Caco-2 (cell line): ENCODE measurements around the gene MPHOSPH8. TPM values are rescaled to one million over a fixed set of nuclear protein-coding genes. Genes with fewer than 3 reads are reported as not detected.

Source experiments
- BruUV-seq: library from RNA; stranded (reverse); fragments of 400-500 nt; replicated peaks from 2 replicates; lab custom pipeline; 2021; lab: Mats Ljungman, UMichigan
- CTCF ChIA-PET: fragments of 300-600 bp; sonication (Branson Sonifier 250); formaldehyde crosslinking; loops from one replicate; lab custom pipeline; 2022; ENCODE audit warnings: antibody characterized with exemption; lab: Charles Lee
- POLR2A ChIA-PET: fragments of 300-600 bp; sonication (Branson Sonifier 250); formaldehyde crosslinking; loops from one replicate; lab custom pipeline; 2022; ENCODE audit warnings: antibody characterized with exemption; lab: Charles Lee
- DNase-seq, 2 experiments: peaks; one replicate each; pipeline versions ENCODE4 v3.0.0 to v3.0.0-alpha.2; 2020 to 2022
- H3K27me3 ChIP-seq: replicated peaks from 2 replicates; pipeline ENCODE4 v1.6.0; 2011; ENCODE audit warnings: low read length; ENCODE audit not compliant: control insufficient read depth, insufficient read depth
- H3K36me3 ChIP-seq: 2 replicates; pipeline ENCODE4 v1.5.1; 2011; ENCODE audit warnings: low read length; ENCODE audit not compliant: control insufficient read depth, insufficient read depth
- H3K4me1 ChIP-seq: fragments of 250-450 bp; sonication (Bioruptor Pico); 2 replicates; pipeline ENCODE4 v1.5.1; 2020; ENCODE audit warnings: mild to moderate bottlenecking
- H3K4me3 ChIP-seq: 2 replicates; pipeline ENCODE4 v1.5.1; 2011; ENCODE audit warnings: low read depth, mild to moderate bottlenecking, control low read depth, low read length
- H3K9me3 ChIP-seq: fragments of 250-450 bp; sonication (Bioruptor Pico); 2 replicates; pipeline ENCODE4 v1.5.1; 2020; ENCODE audit warnings: mild to moderate bottlenecking, moderate library complexity
- H3K27ac Mint-ChIP-seq: one replicate; pipeline ENCODE4 v1.8.0; 2022; ENCODE audit warnings: mixed read lengths; ENCODE audit not compliant: unreplicated experiment
- H3K27me3 Mint-ChIP-seq: one replicate; pipeline ENCODE4 v1.8.0; 2022; ENCODE audit warnings: mixed read lengths; ENCODE audit not compliant: insufficient read depth, unreplicated experiment
- H3K36me3 Mint-ChIP-seq: one replicate; pipeline ENCODE4 v1.8.0; 2022; ENCODE audit warnings: mild to moderate bottlenecking, mixed read lengths; ENCODE audit not compliant: insufficient read depth, unreplicated experiment
- H3K4me1 Mint-ChIP-seq: one replicate; pipeline ENCODE4 v1.8.0; 2022; ENCODE audit warnings: low read depth, mixed read lengths; ENCODE audit not compliant: unreplicated experiment
- H3K4me3 Mint-ChIP-seq: one replicate; pipeline ENCODE4 v1.8.0; 2022; ENCODE audit warnings: mild to moderate bottlenecking, moderate library complexity, mixed read lengths; ENCODE audit not compliant: unreplicated experiment
- H3K9me3 Mint-ChIP-seq: one replicate; pipeline ENCODE4 v1.8.0; 2022; ENCODE audit warnings: mixed read lengths; ENCODE audit not compliant: unreplicated experiment
- intact Hi-C: fragments of 100-400 bp; cut with micrococcal nuclease; formaldehyde crosslinking; loops from one replicate; pipeline ENCODE4 v1.10.0; 2022; ENCODE audit not compliant: unreplicated experiment
- total RNA-seq: library from RNA; stranded (reverse); gene quantifications from 2 replicates; pipeline ENCODE4 v1.2.3, GENCODE V29; 2022
- TF ChIP-seq, protein P1 (sequence below), 2 experiments: fragments of 200-600 bp in 1 of 2; IDR thresholded peaks; 1 replicate in 1 of 2; 2 replicates in 1 of 2; pipeline versions ENCODE4 v1.5.1 to v1.8.0; 2011 to 2022; ENCODE audit warnings: antibody characterized with exemption in 1 of 2, control low read depth in 1 of 2, inconsistent platforms in 1 of 2, low read depth in 1 of 2, low read length in 1 of 2, mild to moderate bottlenecking in 1 of 2, moderate library complexity in 1 of 2; ENCODE audit not compliant: insufficient read depth in 1 of 2, severe bottlenecking in 1 of 2, unreplicated experiment in 1 of 2

Gene MPHOSPH8
- total RNA-seq, 1 experiment from 2014 or later = 31.6 TPM

GRCh38 chr13:19587635-19588300 lies 45.7 kb upstream of the MPHOSPH8 start:
- intact Hi-C loops = loop anchor here (1.0 to 10.0 kb wide), 5 partner anchors 32 to 498 kb away; no protein-coding TSS in a partner anchor
- CTCF ChIA-PET = interaction anchor here (0.5 to 1.5 kb wide), 4 partner anchors 31 to 1047 kb away, joined by 3 to 10 read pairs (median 6); partner anchors contain the start of gene MPHOSPH8
- POLR2A ChIA-PET = no interaction called here
- H3K9me3 ChIP-seq = no peaks in the 10 kb centered on the region
- Mint-ChIP-seq H3K4me3 (no peak overlapping the region), H3K4me1 (peaks cover 6% of the 10 kb centered on the region), H3K9me3 (no peaks in the 10 kb centered on the region), H3K27me3 (no peaks in the 10 kb centered on the region), H3K36me3 (no peaks in the 10 kb centered on the region), H3K27ac (no peak overlapping the region)
- H3K4me1 ChIP-seq = peaks cover 2% of the 10 kb centered on the region; the same call in 1 of the 2 replicates
- H3K4me3 ChIP-seq = no peak overlapping the region
- H3K36me3 ChIP-seq = no peaks in the 10 kb centered on the region
- DNase-seq = peak; percentile 58 to 66
- BruUV-seq = no TSS peak
- TF ChIP-seq, protein P1, sequence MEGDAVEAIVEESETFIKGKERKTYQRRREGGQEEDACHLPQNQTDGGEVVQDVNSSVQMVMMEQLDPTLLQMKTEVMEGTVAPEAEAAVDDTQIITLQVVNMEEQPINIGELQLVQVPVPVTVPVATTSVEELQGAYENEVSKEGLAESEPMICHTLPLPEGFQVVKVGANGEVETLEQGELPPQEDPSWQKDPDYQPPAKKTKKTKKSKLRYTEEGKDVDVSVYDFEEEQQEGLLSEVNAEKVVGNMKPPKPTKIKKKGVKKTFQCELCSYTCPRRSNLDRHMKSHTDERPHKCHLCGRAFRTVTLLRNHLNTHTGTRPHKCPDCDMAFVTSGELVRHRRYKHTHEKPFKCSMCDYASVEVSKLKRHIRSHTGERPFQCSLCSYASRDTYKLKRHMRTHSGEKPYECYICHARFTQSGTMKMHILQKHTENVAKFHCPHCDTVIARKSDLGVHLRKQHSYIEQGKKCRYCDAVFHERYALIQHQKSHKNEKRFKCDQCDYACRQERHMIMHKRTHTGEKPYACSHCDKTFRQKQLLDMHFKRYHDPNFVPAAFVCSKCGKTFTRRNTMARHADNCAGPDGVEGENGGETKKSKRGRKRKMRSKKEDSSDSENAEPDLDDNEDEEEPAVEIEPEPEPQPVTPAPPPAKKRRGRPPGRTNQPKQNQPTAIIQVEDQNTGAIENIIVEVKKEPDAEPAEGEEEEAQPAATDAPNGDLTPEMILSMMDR (IDR thresholded peaks at IDR 0.05; ENCODE audit: insufficient read depth in 1 of 2, low read depth in 1 of 2, low read length in 1 of 2, severe bottlenecking in 1 of 2, unreplicated experiment in 1 of 2) = peak; percentile 58 to 77
- H3K27me3 ChIP-seq = no peaks in the 10 kb centered on the region

- no peaks in the 10 kb centered on the region for H3K27me3 ChIP-seq
- DNase-seq = peak in 1 of 2 experiments; percentile 16
- no TSS peak for BruUV-seq
- H3K4me1 ChIP-seq = peaks cover 12% of the 10 kb centered on the region
- no peak overlapping the region for H3K4me3 ChIP-seq
- H3K27ac Mint-ChIP-seq = no peak overlapping the region
- H3K9me3 ChIP-seq = no peaks in the 10 kb centered on the region
- ChIA-PET CTCF (no interaction called here), POLR2A (no interaction called here)
- no peaks in the 10 kb centered on the region for H3K36me3 ChIP-seq
- no peak overlapping the region for H3K4me3 Mint-ChIP-seq
- no peaks in the 10 kb centered on the region for H3K9me3 Mint-ChIP-seq
- intact Hi-C loops = loop anchor here (10.0 kb wide), 2 partner anchors 145 to 435 kb away; no protein-coding TSS in a partner anchor
- no peaks in the 10 kb centered on the region for H3K27me3 Mint-ChIP-seq
- peaks cover 14% of the 10 kb centered on the region for H3K4me1 Mint-ChIP-seq
- TF ChIP-seq, protein P1 (IDR thresholded peaks at IDR 0.05; ENCODE audit: insufficient read depth in 1 of 2, low read depth in 1 of 2, low read length in 1 of 2, severe bottlenecking in 1 of 2, unreplicated experiment in 1 of 2) = no peak
- no peaks in the 10 kb centered on the region for H3K36me3 Mint-ChIP-seq
These were observed 44.1 kb upstream of the MPHOSPH8 start for GRCh38 chr13:19589312-19589711.

DNA sequence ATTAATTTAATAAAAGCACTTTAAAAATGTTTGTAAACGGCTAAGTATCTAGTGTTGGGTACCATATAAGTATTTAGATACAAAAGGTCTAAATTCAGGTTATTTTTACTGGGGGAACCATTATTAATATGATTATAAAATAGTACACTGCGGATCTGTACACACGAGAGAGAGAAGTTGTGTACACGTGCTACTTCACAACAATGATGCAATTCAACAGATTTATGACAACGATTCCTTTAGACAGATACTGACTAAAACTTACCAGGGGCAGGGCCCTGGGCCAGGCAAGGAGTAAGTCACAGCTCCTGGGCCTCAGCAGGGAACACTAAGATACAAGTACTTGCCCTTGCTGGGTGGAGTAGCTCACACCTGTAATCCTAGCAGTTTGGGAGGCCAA lies 43.0 kb upstream of the MPHOSPH8 start:
- Histone ChIP-seq H3K27me3 (no peaks in the 10 kb centered on the region), H3K4me3 (no peak overlapping the region), H3K9me3 (no peaks in the 10 kb centered on the region), H3K4me1 (peaks cover 18% of the 10 kb centered on the region), H3K36me3 (no peaks in the 10 kb centered on the region)
- Mint-ChIP-seq H3K27me3 (no peaks in the 10 kb centered on the region), H3K9me3 (no peaks in the 10 kb centered on the region), H3K4me1 (peaks cover 18% of the 10 kb centered on the region), H3K4me3 (no peak overlapping the region), H3K36me3 (no peaks in the 10 kb centered on the region), H3K27ac (no peak overlapping the region)
- ChIA-PET POLR2A (no interaction called here), CTCF (no interaction called here)
- TF ChIP-seq, protein P1 (IDR thresholded peaks at IDR 0.05; ENCODE audit: insufficient read depth in 1 of 2, low read depth in 1 of 2, low read length in 1 of 2, severe bottlenecking in 1 of 2, unreplicated experiment in 1 of 2) = no peak
- BruUV-seq = no TSS peak
- DNase-seq = no peak
- intact Hi-C loops = loop anchor here (10.0 kb wide), 1 partner anchor 364 kb away; the partner anchor contains the start of gene ZMYM2
